BE2C (cell line): ENCODE data around the gene EPN1.

Experiments
- DNase-seq: peaks from one replicate; pipeline ENCODE4 v3.0.0-alpha.2; 2020
- H3K27me3 ChIP-seq: fragments of 250-450 bp; sonication (Bioruptor Pico); 2 replicates; pipeline ENCODE4 v1.5.1; 2020; ENCODE audit warnings: mild to moderate bottlenecking
- H3K36me3 ChIP-seq: fragments of 250-450 bp; sonication (Bioruptor Pico); 2 replicates; pipeline ENCODE4 v1.5.1; 2020; ENCODE audit warnings: mild to moderate bottlenecking
- H3K4me1 ChIP-seq: fragments of 250-450 bp; sonication (Bioruptor Pico); 2 replicates; pipeline ENCODE4 v1.5.1; 2020
- H3K4me3 ChIP-seq: 2 replicates; pipeline ENCODE4 v1.5.1; 2011; ENCODE audit warnings: low read depth, low read length
- H3K9me3 ChIP-seq: fragments of 250-450 bp; sonication (Bioruptor Pico); 2 replicates; pipeline ENCODE4 v1.5.1; 2020
- TF ChIP-seq, protein P1 (sequence below): IDR thresholded peaks from 2 replicates; pipeline ENCODE4 v1.5.1; 2012; ENCODE audit warnings: mild to moderate bottlenecking, low read depth, low read length

The EPN1 gene

DNA sequence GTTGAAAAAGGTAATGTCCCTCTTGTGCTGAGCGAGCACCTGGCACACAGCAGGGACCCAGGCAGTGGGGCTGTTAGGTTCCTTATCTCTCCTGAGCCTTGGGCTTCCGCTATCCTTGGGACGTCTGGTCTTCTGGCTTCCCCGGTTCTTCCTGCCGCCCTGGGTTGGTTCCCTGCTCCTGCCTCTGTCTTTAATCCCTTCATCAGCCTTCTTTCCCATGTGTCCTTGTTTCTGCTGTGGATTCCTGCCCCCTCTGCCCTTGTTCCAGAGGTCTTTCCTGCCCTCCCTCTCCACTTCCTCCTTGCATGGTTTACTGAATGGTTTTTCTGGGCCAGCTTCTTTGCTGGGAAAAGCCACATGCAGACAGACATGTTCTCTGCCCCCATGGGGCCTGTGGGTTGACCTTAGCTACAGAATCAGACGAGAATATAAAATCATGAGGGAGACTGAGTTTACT, 2.6 kb downstream of the EPN1 start:
- TF ChIP-seq, protein P1, sequence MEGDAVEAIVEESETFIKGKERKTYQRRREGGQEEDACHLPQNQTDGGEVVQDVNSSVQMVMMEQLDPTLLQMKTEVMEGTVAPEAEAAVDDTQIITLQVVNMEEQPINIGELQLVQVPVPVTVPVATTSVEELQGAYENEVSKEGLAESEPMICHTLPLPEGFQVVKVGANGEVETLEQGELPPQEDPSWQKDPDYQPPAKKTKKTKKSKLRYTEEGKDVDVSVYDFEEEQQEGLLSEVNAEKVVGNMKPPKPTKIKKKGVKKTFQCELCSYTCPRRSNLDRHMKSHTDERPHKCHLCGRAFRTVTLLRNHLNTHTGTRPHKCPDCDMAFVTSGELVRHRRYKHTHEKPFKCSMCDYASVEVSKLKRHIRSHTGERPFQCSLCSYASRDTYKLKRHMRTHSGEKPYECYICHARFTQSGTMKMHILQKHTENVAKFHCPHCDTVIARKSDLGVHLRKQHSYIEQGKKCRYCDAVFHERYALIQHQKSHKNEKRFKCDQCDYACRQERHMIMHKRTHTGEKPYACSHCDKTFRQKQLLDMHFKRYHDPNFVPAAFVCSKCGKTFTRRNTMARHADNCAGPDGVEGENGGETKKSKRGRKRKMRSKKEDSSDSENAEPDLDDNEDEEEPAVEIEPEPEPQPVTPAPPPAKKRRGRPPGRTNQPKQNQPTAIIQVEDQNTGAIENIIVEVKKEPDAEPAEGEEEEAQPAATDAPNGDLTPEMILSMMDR = no peak
- peaks cover 59% of the 10 kb centered on the region for H3K36me3 ChIP-seq
- peak overlapping the region; percentile 95 for H3K4me3 ChIP-seq
- DNase-seq = peak; percentile 56
- H3K27me3 ChIP-seq = no peaks in the 10 kb centered on the region
- peaks cover 19% of the 10 kb centered on the region for H3K4me1 ChIP-seq
- no peaks in the 10 kb centered on the region for H3K9me3 ChIP-seq

DNA sequence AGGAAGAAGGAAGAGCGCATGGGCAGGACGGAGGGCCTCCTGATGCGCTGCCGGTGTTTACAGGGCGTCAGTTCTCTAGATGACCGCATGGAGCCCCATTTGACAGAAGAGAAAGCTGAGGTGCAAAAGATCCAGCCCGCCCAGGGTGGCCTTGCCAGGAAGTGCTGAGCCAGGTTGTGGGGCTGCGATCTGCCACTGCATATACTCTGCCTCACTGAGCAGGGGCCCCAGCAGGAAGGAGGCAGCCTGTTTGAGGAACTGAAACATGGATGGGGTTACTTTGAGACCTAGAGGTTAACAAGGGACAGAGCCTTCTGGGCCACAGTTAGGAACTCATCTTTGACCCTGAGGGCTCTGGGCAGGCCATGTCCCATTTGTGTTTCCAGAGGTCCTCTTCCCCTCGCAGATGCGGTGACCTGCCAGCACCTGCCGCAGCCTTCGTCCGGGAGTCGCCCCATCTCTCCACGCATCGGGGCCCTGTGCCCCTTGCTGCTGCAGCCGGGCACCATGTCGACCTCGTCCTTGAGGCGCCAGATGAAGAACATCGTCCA, 3.2 kb downstream of the EPN1 start:
- Histone ChIP-seq H3K9me3 (no peaks in the 10 kb centered on the region), H3K4me3 (peak overlapping the region; percentile 95; the same call in 1 of the 2 replicates), H3K36me3 (peaks cover 63% of the 10 kb centered on the region), H3K4me1 (peaks cover 19% of the 10 kb centered on the region), H3K27me3 (no peaks in the 10 kb centered on the region)
- DNase-seq = peak; percentile 5
- TF ChIP-seq, protein P1 = no peak

DNA sequence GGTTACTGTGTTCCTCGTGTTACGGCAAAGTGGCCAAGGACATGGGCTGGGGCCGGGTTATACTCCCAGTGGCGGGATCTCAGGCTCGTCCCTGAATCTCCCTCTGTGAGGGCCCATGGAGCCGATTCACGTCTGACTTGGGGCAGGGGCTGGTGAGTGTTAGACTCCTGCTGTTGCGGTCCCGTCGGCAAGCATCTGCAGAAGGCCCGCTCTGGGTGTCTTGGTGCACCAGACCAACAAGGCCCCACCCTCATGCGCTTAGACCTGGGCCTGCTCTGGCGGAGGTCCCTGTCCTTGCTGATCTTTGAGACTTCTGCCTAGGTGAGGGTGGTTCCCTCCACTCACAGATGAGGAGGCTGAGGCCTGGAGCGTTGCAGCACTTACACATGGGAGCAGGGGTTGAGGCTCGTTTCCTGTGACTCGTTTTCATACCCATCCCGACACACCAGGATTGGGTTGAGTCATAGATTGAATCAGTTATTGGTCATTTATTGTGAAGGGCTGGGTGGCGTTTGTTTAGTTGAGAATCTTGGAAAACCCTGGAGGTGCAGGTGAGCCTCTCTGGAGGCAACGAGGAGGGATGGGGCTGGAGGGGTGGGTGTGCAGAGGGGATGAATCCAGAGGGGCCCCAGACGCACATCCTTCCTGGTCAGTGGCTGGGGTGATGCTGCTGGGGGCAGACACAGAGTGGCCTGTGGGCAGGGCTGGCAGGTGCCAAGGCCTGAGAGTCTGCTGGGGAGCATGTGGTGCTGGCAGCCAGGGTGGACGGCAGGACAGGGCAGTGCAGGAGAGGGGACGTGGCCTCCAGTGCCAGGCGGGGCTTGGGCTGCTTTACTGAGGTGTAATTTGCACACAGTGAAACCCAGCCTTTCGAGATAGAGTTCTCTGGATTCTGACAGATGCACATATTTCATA, 4.6 kb downstream of the EPN1 start:
- TF ChIP-seq, protein P1 = no peak
- DNase-seq = peak; percentile 5
- Histone ChIP-seq H3K27me3 (no peaks in the 10 kb centered on the region), H3K4me3 (no peak overlapping the region), H3K36me3 (peaks cover 67% of the 10 kb centered on the region), H3K9me3 (no peaks in the 10 kb centered on the region), H3K4me1 (peaks cover 14% of the 10 kb centered on the region)

DNA sequence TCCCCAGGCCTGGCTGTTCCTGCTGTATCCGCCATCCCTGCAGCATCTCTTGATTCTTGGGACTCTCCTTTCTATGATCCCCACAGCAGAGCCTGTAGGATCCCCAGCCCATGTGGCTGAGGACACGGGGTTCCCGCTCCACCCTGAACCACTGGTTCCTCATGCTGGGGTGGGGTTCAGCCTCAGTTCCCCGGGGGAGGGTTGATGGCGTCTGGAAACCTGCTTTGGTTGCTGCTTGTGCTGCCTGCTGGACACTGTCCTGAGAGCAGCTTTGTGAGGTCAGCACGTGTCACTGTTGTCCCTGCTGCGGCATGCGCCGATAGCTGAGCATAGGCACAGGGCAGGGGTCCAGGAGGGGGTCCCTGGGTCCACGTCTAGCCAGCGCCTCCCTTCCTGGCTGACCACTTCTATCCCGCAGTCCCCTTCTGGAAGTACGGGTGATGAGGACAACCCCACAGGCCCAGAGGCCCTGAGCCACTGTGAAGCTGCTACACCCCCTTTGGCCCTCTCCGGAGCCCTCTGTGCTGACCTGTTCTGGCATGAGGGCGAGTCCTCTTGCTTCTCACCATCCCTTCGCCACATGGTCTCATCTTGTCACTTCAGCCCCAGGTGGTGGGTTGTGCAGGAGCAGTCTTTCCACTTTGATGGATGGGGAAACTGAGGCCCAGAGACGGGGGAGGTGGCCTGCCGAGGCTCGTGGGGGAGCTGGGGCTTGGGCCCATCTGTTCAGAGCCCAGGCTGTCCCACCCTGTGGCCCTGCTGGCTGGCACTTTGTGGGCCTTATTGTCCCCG, 5.5 kb downstream of the EPN1 start:
- Histone ChIP-seq H3K36me3 (peaks cover 74% of the 10 kb centered on the region), H3K4me3 (no peak overlapping the region), H3K4me1 (peaks cover 14% of the 10 kb centered on the region), H3K9me3 (no peaks in the 10 kb centered on the region), H3K27me3 (no peaks in the 10 kb centered on the region)
- TF ChIP-seq, protein P1 = no peak
- no peak for DNase-seq

DNA sequence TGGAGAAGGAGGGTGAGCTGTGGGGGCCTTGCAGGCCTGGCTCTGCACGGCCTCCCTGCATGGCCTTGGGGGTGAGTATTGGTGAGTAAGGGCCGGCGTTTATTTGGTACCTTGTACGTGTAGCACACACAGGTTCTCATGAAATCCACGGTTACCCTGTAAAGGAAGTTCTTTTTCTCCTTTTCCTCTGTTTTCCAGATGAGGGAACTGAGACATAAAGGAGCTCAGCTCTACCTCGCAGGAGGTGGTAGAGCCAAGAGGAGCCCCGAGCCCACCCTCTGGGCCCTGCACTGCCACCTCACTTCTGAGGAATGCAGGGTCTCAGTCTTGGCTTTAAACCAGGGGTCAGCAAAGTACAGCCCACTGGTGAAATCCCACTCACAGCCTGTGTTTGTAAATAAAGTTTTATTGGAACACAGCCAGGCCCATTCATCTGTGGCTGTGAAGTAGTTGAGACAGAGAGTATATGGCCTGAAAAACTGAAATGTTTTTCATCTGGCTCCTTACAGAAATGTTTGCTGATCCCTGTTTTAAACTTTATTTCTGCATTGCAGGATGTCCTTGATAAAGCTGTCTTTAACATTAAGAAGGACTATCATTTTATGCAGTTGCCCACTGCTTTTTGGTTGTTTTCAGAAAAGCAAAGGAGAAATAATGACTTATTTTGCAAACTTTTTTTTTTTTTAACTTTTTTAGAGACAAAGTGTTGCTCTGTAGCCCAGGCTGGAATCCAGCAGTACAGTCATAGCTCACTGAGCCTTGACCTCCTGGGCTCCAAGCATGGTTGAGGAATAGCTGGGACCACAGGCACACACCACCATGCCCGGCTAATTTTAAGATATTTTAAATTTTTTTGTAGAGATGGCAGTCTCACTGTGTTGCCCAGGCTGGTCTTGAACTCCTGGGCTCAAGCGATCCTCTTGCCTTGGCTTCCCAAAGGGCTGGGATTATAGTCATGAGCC, 6.4 kb downstream of the EPN1 start:
- H3K9me3 ChIP-seq = no peaks in the 10 kb centered on the region
- TF ChIP-seq, protein P1 = no peak
- H3K4me3 ChIP-seq = no peak overlapping the region
- DNase-seq = no peak
- H3K36me3 ChIP-seq = peaks cover 83% of the 10 kb centered on the region
- no peaks in the 10 kb centered on the region for H3K27me3 ChIP-seq
- peaks cover 14% of the 10 kb centered on the region for H3K4me1 ChIP-seq
